Fibroblast of the aortic adventitia (primary cell): Measurements from ENCODE around the gene RCAN1. TPM values are rescaled to one million over a fixed set of nuclear protein-coding genes. Genes with fewer than 3 reads are reported as not detected.
"Not testable (repeated sequence)": the region's sequence is repeated elsewhere in the genome, so short reads cannot be mapped to it uniquely, and the experiment has no call there.

Experiments
- DNase-seq: peaks from one replicate; pipeline ENCODE4 v3.0.0-alpha.2; 2010; ENCODE audit warnings: low read depth
- H3K4me3 ChIP-seq: 2 replicates; pipeline ENCODE4 v1.5.1; 2011; ENCODE audit warnings: low read depth, mild to moderate bottlenecking, control low read depth, low read length, moderate library complexity
- total RNA-seq: library from RNA; depleted of rRNA; stranded (reverse); fragments of >200 nt; gene quantifications from 2 replicates; pipeline ENCODE4 v1.2.3, GENCODE V29; 2012; ENCODE audit warnings: low replicate concordance
- TF ChIP-seq, protein P1 (sequence below): IDR thresholded peaks from 2 replicates; pipeline ENCODE4 v1.5.1; 2011; ENCODE audit warnings: mild to moderate bottlenecking, low read length, control low read depth, inconsistent platforms; ENCODE audit not compliant: insufficient read depth

The RCAN1 gene
- total RNA-seq, 1 donor = 30.5 TPM

DNA sequence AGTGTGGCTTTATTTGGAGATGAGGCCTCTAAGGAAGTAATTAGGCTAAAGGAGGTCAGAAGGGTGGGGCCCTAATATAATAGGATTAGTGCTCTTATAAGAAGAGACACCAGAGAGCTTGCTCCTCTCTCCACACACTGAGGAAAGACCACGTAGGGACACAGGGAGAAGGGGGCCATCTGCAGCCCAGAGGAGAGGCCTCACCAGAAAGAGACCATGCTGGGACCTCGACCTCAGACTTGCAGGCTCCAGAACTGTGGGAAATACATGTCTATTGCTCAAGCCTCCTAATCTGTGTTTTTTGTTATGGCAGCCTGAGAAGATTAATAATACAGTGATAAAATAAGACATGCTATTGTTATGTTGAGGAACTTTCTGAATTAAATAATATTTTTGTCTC is 8.3 kb downstream of the RCAN1 start:
- TF ChIP-seq, protein P1, sequence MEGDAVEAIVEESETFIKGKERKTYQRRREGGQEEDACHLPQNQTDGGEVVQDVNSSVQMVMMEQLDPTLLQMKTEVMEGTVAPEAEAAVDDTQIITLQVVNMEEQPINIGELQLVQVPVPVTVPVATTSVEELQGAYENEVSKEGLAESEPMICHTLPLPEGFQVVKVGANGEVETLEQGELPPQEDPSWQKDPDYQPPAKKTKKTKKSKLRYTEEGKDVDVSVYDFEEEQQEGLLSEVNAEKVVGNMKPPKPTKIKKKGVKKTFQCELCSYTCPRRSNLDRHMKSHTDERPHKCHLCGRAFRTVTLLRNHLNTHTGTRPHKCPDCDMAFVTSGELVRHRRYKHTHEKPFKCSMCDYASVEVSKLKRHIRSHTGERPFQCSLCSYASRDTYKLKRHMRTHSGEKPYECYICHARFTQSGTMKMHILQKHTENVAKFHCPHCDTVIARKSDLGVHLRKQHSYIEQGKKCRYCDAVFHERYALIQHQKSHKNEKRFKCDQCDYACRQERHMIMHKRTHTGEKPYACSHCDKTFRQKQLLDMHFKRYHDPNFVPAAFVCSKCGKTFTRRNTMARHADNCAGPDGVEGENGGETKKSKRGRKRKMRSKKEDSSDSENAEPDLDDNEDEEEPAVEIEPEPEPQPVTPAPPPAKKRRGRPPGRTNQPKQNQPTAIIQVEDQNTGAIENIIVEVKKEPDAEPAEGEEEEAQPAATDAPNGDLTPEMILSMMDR = no peak
- no peak for DNase-seq
- no peak overlapping the region for H3K4me3 ChIP-seq

DNA sequence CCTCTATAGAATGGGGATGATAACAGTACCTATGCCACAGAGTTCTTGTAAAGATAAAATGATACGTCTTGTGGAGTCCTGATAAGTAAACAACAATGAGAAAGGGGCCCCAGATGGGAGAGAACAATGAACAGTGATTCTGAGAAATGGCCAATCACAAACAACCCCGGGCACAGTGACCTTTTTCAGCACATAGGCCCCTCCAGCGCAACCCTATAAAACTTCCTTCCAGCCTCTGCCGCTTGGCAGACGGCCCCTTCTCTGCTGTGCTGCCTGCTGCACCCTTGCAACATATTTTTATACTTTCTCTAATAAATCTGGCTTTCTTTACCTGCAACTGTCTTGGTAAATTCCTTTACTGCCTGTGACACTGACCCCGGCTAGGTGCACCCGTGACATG is 8.9 kb downstream of the RCAN1 start:
- TF ChIP-seq, protein P1 = no peak
- H3K4me3 ChIP-seq = no peak overlapping the region
- DNase-seq = no peak

DNA sequence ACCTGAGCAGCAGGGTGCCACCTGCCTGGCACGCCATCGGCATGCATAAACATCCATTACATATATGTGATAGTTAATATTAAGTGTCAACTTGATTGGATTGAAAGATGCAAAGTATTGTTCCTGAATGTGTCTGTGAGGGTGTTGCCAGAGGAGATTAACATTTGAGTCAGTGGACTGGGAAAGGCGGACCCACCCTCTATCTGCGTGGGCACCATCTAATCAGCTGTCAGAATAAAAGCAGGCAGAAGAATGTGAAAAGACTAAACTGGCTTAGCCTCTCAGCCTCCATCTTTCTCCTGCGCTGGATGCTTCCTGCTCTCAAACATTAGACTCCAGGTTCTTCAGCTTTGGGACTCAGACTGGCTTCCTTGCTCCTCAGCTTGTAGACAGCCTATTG is 10.0 kb downstream of the RCAN1 start:
- DNase-seq, H3K4me3 ChIP-seq: not testable (repeated sequence)

DNA sequence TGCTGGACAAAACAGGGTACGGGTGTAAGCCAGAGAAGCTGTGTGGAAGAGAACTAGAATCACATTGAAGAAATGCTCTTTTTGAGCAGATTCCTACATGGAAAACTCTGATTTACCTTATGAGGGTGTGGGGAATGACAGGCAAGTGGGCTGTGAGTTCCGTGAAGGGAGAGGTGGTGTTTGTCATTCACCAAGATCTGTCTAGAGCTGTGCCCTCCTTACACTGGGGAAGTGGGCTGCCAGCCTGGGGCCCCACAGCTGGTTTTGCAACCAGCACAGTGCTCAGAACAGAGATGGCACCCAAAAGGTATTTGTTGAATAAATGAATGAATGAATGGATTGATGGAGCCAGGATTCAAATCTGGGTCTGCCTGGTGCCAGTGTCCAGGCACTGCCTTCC is 10.4 kb downstream of the RCAN1 start:
- H3K4me3 ChIP-seq = no peak overlapping the region
- TF ChIP-seq, protein P1 = no peak
- DNase-seq = no peak

DNA sequence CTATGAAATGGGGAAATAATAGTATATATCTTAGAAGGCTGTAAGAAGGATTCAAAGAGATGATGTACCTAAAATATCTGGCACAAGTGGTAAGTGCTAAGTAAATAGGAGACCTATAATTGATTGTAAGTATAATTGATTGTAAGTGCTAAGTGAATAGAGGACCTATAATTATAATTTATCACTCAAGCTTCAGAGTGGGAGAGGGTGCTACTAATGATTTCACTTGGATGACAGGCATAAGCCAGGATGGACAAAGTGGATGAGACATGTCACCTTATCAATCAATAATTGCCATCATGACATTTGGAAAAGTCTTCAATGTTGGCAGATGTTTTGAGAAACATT is 11.2 kb downstream of the RCAN1 start:
- DNase-seq = no peak
- H3K4me3 ChIP-seq = no peak overlapping the region
- TF ChIP-seq, protein P1 = no peak

DNA sequence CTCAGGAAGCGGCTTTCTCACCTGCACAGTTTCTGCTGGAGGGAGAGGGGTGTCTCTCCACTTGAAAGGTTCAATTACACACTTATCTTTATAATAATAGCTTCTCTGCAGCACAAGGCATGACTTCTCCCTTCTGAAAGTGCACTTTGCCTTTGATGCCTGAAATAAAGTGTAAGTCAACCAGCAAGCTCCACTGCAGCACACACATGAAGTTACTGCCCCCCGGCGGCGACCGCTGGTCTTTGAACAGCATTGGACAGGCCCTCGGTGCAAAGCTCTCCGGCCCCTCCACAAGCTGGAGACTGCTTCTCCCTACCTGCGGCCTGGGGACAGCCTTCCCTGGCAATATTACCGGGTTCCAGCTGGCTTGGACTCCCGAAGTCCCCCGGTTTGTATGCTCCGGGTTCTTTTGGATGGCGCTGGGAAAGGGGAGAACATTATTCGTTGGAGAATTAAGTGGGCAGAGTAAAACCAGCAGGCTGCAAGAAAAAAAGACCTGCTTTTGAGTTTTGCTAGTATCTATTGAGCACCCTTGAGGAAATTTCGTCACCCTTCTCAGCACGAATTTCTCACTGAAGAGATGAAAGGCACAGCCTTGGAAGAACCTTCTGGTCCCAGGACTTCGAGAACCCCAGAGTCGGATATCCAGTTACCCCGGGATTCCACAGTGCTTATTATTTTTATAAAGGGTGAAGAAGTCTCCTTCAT is 11.8 kb downstream of the RCAN1 start:
- TF ChIP-seq, protein P1 = peak; percentile 82
- peak; percentile 75 for DNase-seq
- no peak overlapping the region for H3K4me3 ChIP-seq

DNA sequence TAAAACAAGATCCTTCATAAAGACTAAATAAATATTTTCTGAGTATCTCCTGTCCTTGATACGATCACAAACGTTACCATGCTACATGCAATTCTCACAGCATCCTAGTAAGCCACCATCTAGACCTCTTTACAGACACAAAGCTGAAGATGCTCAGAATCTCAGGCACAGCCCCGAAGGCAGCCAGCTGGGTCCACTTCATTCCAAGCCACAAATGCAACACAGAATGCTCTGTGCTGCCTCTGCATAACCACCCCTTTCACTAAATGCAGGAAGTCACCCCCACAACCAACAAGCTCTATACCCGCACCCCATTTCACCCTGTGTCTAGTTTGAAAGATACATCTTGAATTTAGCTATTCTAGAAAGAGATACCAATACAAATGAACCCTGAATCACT is 12.9 kb downstream of the RCAN1 start:
- TF ChIP-seq, protein P1 = no peak
- H3K4me3 ChIP-seq = no peak overlapping the region
- no peak for DNase-seq
